AG10803 (cell line): ENCODE results near the gene SPOCD1.

ENCODE experiments used
- DNase-seq: peaks from one replicate; pipeline ENCODE4 v3.0.0; 2010; ENCODE audit warnings: low read depth
- H3K4me3 ChIP-seq: 2 replicates; pipeline ENCODE4 v1.5.1; 2011; ENCODE audit warnings: mild to moderate bottlenecking, low read length, control low read depth
- CTCF ChIP-seq: conservative IDR thresholded peaks from 2 replicates; pipeline ENCODE4 v1.5.1; 2011; ENCODE audit warnings: mild to moderate bottlenecking, low read length, control low read depth, inconsistent platforms

The SPOCD1 gene

GRCh38 chr1:31788825-31789256, 27.0 kb downstream of the SPOCD1 start:
- DNase-seq, result peak; percentile 85
- peak overlapping the region; percentile 88 for H3K4me3 ChIP-seq
- no peak for TF ChIP-seq CTCF

- peak overlapping the region; percentile 88 for H3K4me3 ChIP-seq
- TF ChIP-seq CTCF, result no peak
- DNase-seq, result peak; percentile 90
Observed at GRCh38 chr1:31788138-31788824, 27.5 kb downstream of the SPOCD1 start.

GRCh38 chr1:31787786-31788137, 28.1 kb downstream of the SPOCD1 start:
- DNase-seq, result no peak
- H3K4me3 ChIP-seq, result peak overlapping the region; percentile 88
- TF ChIP-seq CTCF, result no peak

- no peak for DNase-seq
- H3K4me3 ChIP-seq, result no peak overlapping the region
- TF ChIP-seq CTCF, result no peak
Observed at GRCh38 chr1:31787261-31787660, 28.6 kb downstream of the SPOCD1 start.

GRCh38 chr1:31786366-31787060, 29.3 kb downstream of the SPOCD1 start:
- no peak overlapping the region for H3K4me3 ChIP-seq
- no peak for TF ChIP-seq CTCF
- no peak for DNase-seq

GRCh38 chr1:31785947-31786290, 29.9 kb downstream of the SPOCD1 start:
- no peak for DNase-seq
- no peak overlapping the region for H3K4me3 ChIP-seq
- TF ChIP-seq CTCF, result no peak
